ENCODE data around the gene VBP1.

GRCh38 chrX:155211208-155211607, 5.1 kb upstream of the VBP1 start:
- TF ChIP-seq SETDB1 (IDR thresholded peaks at IDR 0.05; ENCODE audit: insufficient read length, low read length): no peak
- TF ChIP-seq ZSCAN16 (tag by site-specific recombination; IDR thresholded peaks at IDR 0.05): no peak
- no peak for TF ChIP-seq KLF16 (tag by site-specific recombination; IDR thresholded peaks at IDR 0.05)
- TF ChIP-seq ZNF292 (tag by site-specific recombination; IDR thresholded peaks at IDR 0.05; ENCODE audit: borderline replicate concordance, low read depth): no peak
- no peak for TF ChIP-seq ZBTB21 (tag by site-specific recombination; IDR thresholded peaks at IDR 0.05)
- TF ChIP-seq ZNF843 (tag by site-specific recombination; IDR thresholded peaks at IDR 0.05): no peak
- no peak for TF ChIP-seq CTCF (tag by site-specific recombination; IDR thresholded peaks at IDR 0.05)
- TF ChIP-seq SP2 (tag by site-specific recombination; IDR thresholded peaks at IDR 0.05): no peak
- no peak for TF ChIP-seq ZNF132 (tag by site-specific recombination; IDR thresholded peaks at IDR 0.05; ENCODE audit: borderline replicate concordance)
- TF ChIP-seq ZNF423 (tag by site-specific recombination; IDR thresholded peaks at IDR 0.05): no peak
- no peak for TF ChIP-seq ZNF23 (tag by site-specific recombination; IDR thresholded peaks at IDR 0.05; ENCODE audit: borderline replicate concordance)
- TF ChIP-seq REST (tag by site-specific recombination; IDR thresholded peaks at IDR 0.05): no peak
